Adrenal gland (tissue), 12 donors: ENCODE measurements around the gene CFAP298. TPM values are rescaled to one million over a fixed set of nuclear protein-coding genes. Genes with fewer than 3 reads are reported as not detected.

Experiments used
- DNase-seq, 7 donors: peaks; one replicate each; pipeline ENCODE4 v3.0.0-alpha.2; 2019 to 2020
- H3K27ac ChIP-seq, 5 donors: fragments of 200-600 bp; sonication (generic) in 4 of 5; 1 replicate in 3 of 5; 2 replicates in 2 of 5; pipeline versions ENCODE4 v1.5.1 to v1.8.0; 2016 to 2020; ENCODE audit warnings: mild to moderate bottlenecking in 1 of 5
- H3K27me3 ChIP-seq: fragments of 200-600 bp; 2 replicates; pipeline ENCODE4 v1.8.0; 2021
- H3K36me3 ChIP-seq, 2 donors: fragments of 200-600 bp; replicated peaks in 1 of 2; 1 replicate in 1 of 2; 2 replicates in 1 of 2; pipeline versions ENCODE4 v1.5.1 to v1.8.0; 2018 to 2022
- H3K4me1 ChIP-seq, 2 donors: fragments of 200-600 bp; replicated peaks in 1 of 2; 1 replicate in 1 of 2; 2 replicates in 1 of 2; pipeline versions ENCODE4 v1.5.1 to v1.8.0; 2018 to 2021
- H3K4me3 ChIP-seq, 4 donors: fragments of 200-600 bp; sonication (generic) in 3 of 4; one replicate each; pipeline ENCODE4 v1.5.1; 2016 to 2018
- H3K9me3 ChIP-seq, 3 donors: fragments of 200-600 bp; sonication (generic) in 1 of 3; replicated peaks in 1 of 3; 1 replicate in 2 of 3; 2 replicates in 1 of 3; pipeline versions ENCODE4 v1.5.1 to v1.8.0; 2016 to 2021
- POLR2A ChIP-seq, 2 donors: fragments of 450-650 bp; IDR thresholded peaks; one replicate each; pipeline ENCODE4 v1.6.1; 2017; ENCODE audit warnings: antibody characterized with exemption in 2 of 2, mild to moderate bottlenecking in 2 of 2, moderate library complexity in 1 of 2
- WGBS, 4 donors: extraction: QIAGEN DNeasy Blood & Tissue Kit in 2 of 4; methylation state at CpG; one replicate each; pipeline versions ENCODE4 v1.1.5 to v1.1.7; 2013 to 2017; 5-methylcytosine and 5-hydroxymethylcytosine counted together
- intact Hi-C, 2 donors: fragments of 100-400 bp; cut with DNase I; formaldehyde crosslinking; loops; one replicate each; pipeline versions ENCODE4 v1.14.1 to v1.15.0; 2022 to 2023
- polyA plus RNA-seq, 3 donors: library from polyadenylated mRNA; stranded (reverse); fragments of 200-250 nt in 2 of 3; fragments of 350-450 nt in 1 of 3; fragmentation: Illumina TruSeq in 1 of 3; extraction: RNeasy Lipid Tissue Mini Kit (QIAGEN cat#74804) in 1 of 3; gene quantifications; one replicate each; pipeline ENCODE4 v1.2.3, GENCODE V29; 2013 to 2014
- small RNA-seq, 2 donors: library from RNA; depleted of rRNA; stranded (forward); fragments of <200 nt; gene quantifications; one replicate each; pipeline ENCODE3, GENCODE V24; 2016
- total RNA-seq, 9 donors: library from RNA; depleted of rRNA in 4 of 9; stranded (reverse); fragments of >200 nt in 4 of 9; fragments of 120-200 nt in 1 of 9; fragmentation: NEBNext Ultra II Directional in 1 of 9; extraction: Animal tissue kit (Norgen Biotek cat#: 25700) in 1 of 9; gene quantifications; one replicate each; pipeline versions ENCODE4 v1.1.0 to v1.2.4, GENCODE V29; 2013 to 2023
- TF ChIP-seq, protein P1 (sequence below), 6 experiments: fragments of 450-650 bp in 4 of 6; fragments of 200-600 bp in 2 of 6; sonication (generic) in 1 of 6; IDR thresholded peaks; 1 replicate in 5 of 6; 2 replicates in 1 of 6; pipeline versions ENCODE4 v1.5.1 to v1.8.0; 2016 to 2021; ENCODE audit warnings: antibody characterized with exemption in 6 of 6, mild to moderate bottlenecking in 2 of 6, moderate library complexity in 1 of 6
- donor health status: healthy with polysubstance abuse.
- donor health status: Bipolar disorder and iron deficiency.
- donor health status: DM: yes; HTN: yes; CAD: no.
- donor health status: DM: no; HTN: no; CAD: no.
- donor health status: DM: no; HTN: no; CAD: no.
- donor health status: DM: yes; HTN: yes; CAD: no.

Gene CFAP298
- total and polyA plus RNA-seq, 12 donors, result 20.3 to 101 (median 36.8) TPM

GRCh38 chr21:32549886-32550285, 62.3 kb downstream of the CFAP298 start:
- WGBS, 4 donors, result 45 to 83% (median 69%) methylated on average over 3 of the region's 3 CpGs
- no peak for TF ChIP-seq POLR2A (IDR thresholded peaks at IDR 0.05)
- TF ChIP-seq, protein P1, sequence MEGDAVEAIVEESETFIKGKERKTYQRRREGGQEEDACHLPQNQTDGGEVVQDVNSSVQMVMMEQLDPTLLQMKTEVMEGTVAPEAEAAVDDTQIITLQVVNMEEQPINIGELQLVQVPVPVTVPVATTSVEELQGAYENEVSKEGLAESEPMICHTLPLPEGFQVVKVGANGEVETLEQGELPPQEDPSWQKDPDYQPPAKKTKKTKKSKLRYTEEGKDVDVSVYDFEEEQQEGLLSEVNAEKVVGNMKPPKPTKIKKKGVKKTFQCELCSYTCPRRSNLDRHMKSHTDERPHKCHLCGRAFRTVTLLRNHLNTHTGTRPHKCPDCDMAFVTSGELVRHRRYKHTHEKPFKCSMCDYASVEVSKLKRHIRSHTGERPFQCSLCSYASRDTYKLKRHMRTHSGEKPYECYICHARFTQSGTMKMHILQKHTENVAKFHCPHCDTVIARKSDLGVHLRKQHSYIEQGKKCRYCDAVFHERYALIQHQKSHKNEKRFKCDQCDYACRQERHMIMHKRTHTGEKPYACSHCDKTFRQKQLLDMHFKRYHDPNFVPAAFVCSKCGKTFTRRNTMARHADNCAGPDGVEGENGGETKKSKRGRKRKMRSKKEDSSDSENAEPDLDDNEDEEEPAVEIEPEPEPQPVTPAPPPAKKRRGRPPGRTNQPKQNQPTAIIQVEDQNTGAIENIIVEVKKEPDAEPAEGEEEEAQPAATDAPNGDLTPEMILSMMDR (IDR thresholded peaks at IDR 0.05), result no peak
- Histone ChIP-seq H3K27ac (no peak overlapping the region), H3K27me3 (no peaks in the 10 kb centered on the region), H3K9me3 (no peaks in the 10 kb centered on the region), H3K36me3 (no peaks in the 10 kb centered on the region), H3K4me1 (no peaks in the 10 kb centered on the region), H3K4me3 (no peak overlapping the region)
- intact Hi-C loops, result no loop called here
- no peak for DNase-seq

DNA sequence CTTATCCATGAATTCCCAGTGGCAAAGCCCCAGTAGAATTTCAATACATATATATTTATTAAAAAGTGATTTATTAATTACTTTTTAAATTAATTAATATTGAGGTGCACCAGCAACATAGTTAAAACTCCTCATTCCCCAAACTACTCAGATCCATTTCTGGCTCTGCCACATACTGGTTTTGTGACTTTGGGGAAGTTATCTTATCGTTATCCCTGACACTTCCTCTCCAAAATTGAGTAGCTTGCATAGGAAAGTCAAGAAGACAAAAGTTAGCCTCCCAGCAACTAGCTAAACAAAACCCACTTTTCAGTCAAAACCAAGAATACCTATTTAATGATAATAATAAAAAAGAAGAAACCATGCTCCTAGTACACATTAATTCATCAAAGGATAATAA, 62.7 kb downstream of the CFAP298 start:
- intact Hi-C loops, result no loop called here
- no peak overlapping the region for H3K4me3 ChIP-seq
- H3K27me3 ChIP-seq, result no peaks in the 10 kb centered on the region
- no peaks in the 10 kb centered on the region for H3K4me1 ChIP-seq
- no peak overlapping the region for H3K27ac ChIP-seq
- no peaks in the 10 kb centered on the region for H3K9me3 ChIP-seq
- no peak for DNase-seq
- no peak for TF ChIP-seq POLR2A (IDR thresholded peaks at IDR 0.05)
- TF ChIP-seq, protein P1 (IDR thresholded peaks at IDR 0.05), result no peak
- 60 to 75% (median 63%) methylated on average over 1 of the region's 1 CpG for WGBS, 4 donors
- H3K36me3 ChIP-seq, result no peaks in the 10 kb centered on the region

Small RNA genes within 50 kb of the gene (small RNA-seq; reads per million reads assigned to genes)
- gene RNA5SP490, result 0.12 to 0.58 reads per million in 2 donors

Other genes with a start within 250 kb of the CFAP298 start
- 10 to 100 TPM; 12.4 to 31.6 (median 16.9) TPM for gene URB1, start 219.4 kb downstream of the CFAP298 start, total RNA-seq
- 1 to 10 TPM; 5.2 to 9.3 (median 6.7) TPM for gene URB1, start 219.4 kb downstream of the CFAP298 start, polyA plus RNA-seq
- 10 to 100 TPM in 5 of 9 donors, 1 to 10 TPM in 3, under 1 TPM in 1; 0.94 to 16.2 (median 11.8) TPM for gene EVA1C, start 199.7 kb downstream of the CFAP298 start, total RNA-seq
- gene EVA1C, start 199.7 kb downstream of the CFAP298 start, polyA plus RNA-seq, result 10 to 100 TPM in 2 of 3 donors, 1 to 10 TPM in 1; 8.2 to 33.2 (median 31.4) TPM
- gene TCP10L, start 26.9 kb downstream of the CFAP298 start, total RNA-seq, result 1 to 10 TPM in 2 of 9 donors, under 1 TPM in 5, not detected in 2; 0.28 to 2.0 (median 0.78) TPM
- gene TCP10L, start 26.9 kb downstream of the CFAP298 start, polyA plus RNA-seq, result 1 to 10 TPM in 2 of 3 donors, under 1 TPM in 1; 0.79 to 3.0 (median 2.3) TPM
- gene SYNJ1, start 115.6 kb upstream of the CFAP298 start, total RNA-seq, result 10 to 100 TPM in 5 of 9 donors, 1 to 10 TPM in 4; 6.3 to 19.4 (median 12.1) TPM
- gene SYNJ1, start 115.6 kb upstream of the CFAP298 start, polyA plus RNA-seq, result 10 to 100 TPM in 1 of 3 donors, 1 to 10 TPM in 2; 5.0 to 15.6 (median 9.7) TPM
- 10 to 100 TPM in 8 of 9 donors, 1 to 10 TPM in 1; 7.7 to 48.0 (median 23.0) TPM for gene PAXBP1, start 159.4 kb upstream of the CFAP298 start, total RNA-seq
- gene PAXBP1, start 159.4 kb upstream of the CFAP298 start, polyA plus RNA-seq, result 10 to 100 TPM; 19.6 to 41.1 (median 36.2) TPM